ENCODE results near the gene FRS3. TPM values are rescaled to one million over a fixed set of nuclear protein-coding genes. Genes with fewer than 3 reads are reported as not detected.

The FRS3 gene
- total and polyA plus RNA-seq, 2 donors from 2014 or later: 5.3 to 7.0 TPM

- intact Hi-C loops (cut with DNase I): no loop called here
- Histone ChIP-seq H3K4me3 (ENCODE audit: low read length in 3 of 3) (no peak overlapping the region), H3K27me3 (ENCODE audit: control insufficient read depth, insufficient read depth, low read length) (no peaks in the 10 kb centered on the region), H3K27ac (ENCODE audit: low read depth in 2 of 2, low read length in 2 of 2) (no peak overlapping the region), H3K9ac (ENCODE audit: low read length in 3 of 3) (no peak overlapping the region), H3K4me1 (ENCODE audit: control insufficient read depth in 2 of 3, insufficient read depth in 2 of 3, low read depth in 1 of 3, low read length in 3 of 3) (no peaks in the 10 kb centered on the region), H3K9me3 (ENCODE audit: control insufficient read depth in 2 of 3, insufficient read depth in 1 of 3, low read length in 3 of 3) (no peaks in the 10 kb centered on the region), H3K36me3 (ENCODE audit: control insufficient read depth in 2 of 3, insufficient read depth in 3 of 3, low read length in 3 of 3) (no peaks in the 10 kb centered on the region)
- FAIRE-seq: no peak
- DNase-seq: no peak
- no peak for TF ChIP-seq CTCF (IDR thresholded peaks at IDR 0.05; ENCODE audit: borderline replicate concordance, extremely low read depth, insufficient read depth)
These were observed 41.6 kb upstream of the FRS3 start for GRCh38 chr6:41821266-41821665.

GRCh38 chr6:41818271-41819054 is 38.8 kb upstream of the FRS3 start:
- no peaks in the 10 kb centered on the region for H3K27me3 ChIP-seq (ENCODE audit: control insufficient read depth, insufficient read depth, low read length)
- H3K36me3 ChIP-seq (ENCODE audit: control insufficient read depth in 2 of 3, insufficient read depth in 3 of 3, low read length in 3 of 3): no peaks in the 10 kb centered on the region
- TF ChIP-seq CTCF (IDR thresholded peaks at IDR 0.05; ENCODE audit: borderline replicate concordance, extremely low read depth, insufficient read depth): no peak
- FAIRE-seq (no peak), DNase-seq (no peak)
- H3K9ac ChIP-seq (ENCODE audit: low read length in 3 of 3): no peak overlapping the region
- no peak overlapping the region for H3K4me3 ChIP-seq (ENCODE audit: low read length in 3 of 3)
- intact Hi-C loops (cut with DNase I): no loop called here
- no peaks in the 10 kb centered on the region for H3K4me1 ChIP-seq (ENCODE audit: control insufficient read depth in 2 of 3, insufficient read depth in 2 of 3, low read depth in 1 of 3, low read length in 3 of 3)
- H3K9me3 ChIP-seq (ENCODE audit: control insufficient read depth in 2 of 3, insufficient read depth in 1 of 3, low read length in 3 of 3): no peaks in the 10 kb centered on the region
- no peak overlapping the region for H3K27ac ChIP-seq (ENCODE audit: low read depth in 2 of 2, low read length in 2 of 2)

GRCh38 chr6:41815587-41815986 is 35.9 kb upstream of the FRS3 start:
- FAIRE-seq: no peak
- TF ChIP-seq CTCF (IDR thresholded peaks at IDR 0.05; ENCODE audit: borderline replicate concordance, extremely low read depth, insufficient read depth): no peak

More at GRCh38 chr6:41815587-41815986, 35.9 kb upstream of the FRS3 start:
- Histone ChIP-seq H3K27me3 (ENCODE audit: control insufficient read depth, insufficient read depth, low read length) (no peaks in the 10 kb centered on the region), H3K36me3 (ENCODE audit: control insufficient read depth in 2 of 3, insufficient read depth in 3 of 3, low read length in 3 of 3) (no peaks in the 10 kb centered on the region), H3K9me3 (ENCODE audit: control insufficient read depth in 2 of 3, insufficient read depth in 1 of 3, low read length in 3 of 3) (no peaks in the 10 kb centered on the region), H3K4me3 (ENCODE audit: low read length in 3 of 3) (no peak overlapping the region), H3K27ac (ENCODE audit: low read depth in 2 of 2, low read length in 2 of 2) (no peak overlapping the region), H3K9ac (ENCODE audit: low read length in 3 of 3) (no peak overlapping the region), H3K4me1 (ENCODE audit: control insufficient read depth in 2 of 3, insufficient read depth in 2 of 3, low read depth in 1 of 3, low read length in 3 of 3) (no peaks in the 10 kb centered on the region)
- intact Hi-C loops (cut with DNase I): no loop called here
- DNase-seq: no peak

Measured in kidney (tissue), 14 donors.